HL-60 (cell line): ENCODE measurements around the gene KIAA0040.
A peak's percentile ranks its signal among the peaks of the same experiment; 100 is the strongest.

ENCODE experiments used
- CTCF ChIP-seq: IDR thresholded peaks from one replicate; pipeline ENCODE4 v1.5.1; 2011; ENCODE audit warnings: low read length, control low read depth, inconsistent platforms; ENCODE audit not compliant: insufficient read depth
- REST ChIP-seq: IDR thresholded peaks from 2 replicates; pipeline ENCODE4 v1.6.1; 2012; ENCODE audit warnings: low read depth; ENCODE audit not compliant: insufficient replicate concordance
- SPI1 ChIP-seq: IDR thresholded peaks from 2 replicates; pipeline ENCODE4 v1.6.1; 2012; ENCODE audit warnings: low read depth, mild to moderate bottlenecking, borderline replicate concordance

- TF ChIP-seq CTCF (peak; percentile 86), SPI1 (no peak), REST (no peak)
Observed at GRCh38 chr1:175146529-175147213, 45.9 kb downstream of the KIAA0040 start.
